NCI-H69 (cell line): ENCODE measurements around the gene CCDC24.

Source experiments
- DNase-seq: peaks from one replicate; lab custom pipeline; 2025; lab: John Stamatoyannopoulos, UW

CCDC24 gene

DNA sequence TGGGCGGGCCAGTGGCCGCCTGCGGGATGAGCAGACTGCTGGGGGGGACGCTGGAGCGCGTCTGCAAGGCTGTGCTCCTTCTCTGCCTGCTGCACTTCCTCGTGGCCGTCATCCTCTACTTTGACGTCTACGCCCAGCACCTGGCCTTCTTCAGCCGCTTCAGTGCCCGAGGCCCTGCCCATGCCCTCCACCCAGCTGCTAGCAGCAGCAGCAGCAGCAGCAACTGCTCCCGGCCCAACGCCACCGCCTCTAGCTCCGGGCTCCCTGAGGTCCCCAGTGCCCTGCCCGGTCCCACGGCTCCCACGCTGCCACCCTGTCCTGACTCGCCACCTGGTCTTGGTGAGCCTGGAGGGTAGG is 10.3 kb upstream of the CCDC24 start:
- DNase-seq, result no peak

DNA sequence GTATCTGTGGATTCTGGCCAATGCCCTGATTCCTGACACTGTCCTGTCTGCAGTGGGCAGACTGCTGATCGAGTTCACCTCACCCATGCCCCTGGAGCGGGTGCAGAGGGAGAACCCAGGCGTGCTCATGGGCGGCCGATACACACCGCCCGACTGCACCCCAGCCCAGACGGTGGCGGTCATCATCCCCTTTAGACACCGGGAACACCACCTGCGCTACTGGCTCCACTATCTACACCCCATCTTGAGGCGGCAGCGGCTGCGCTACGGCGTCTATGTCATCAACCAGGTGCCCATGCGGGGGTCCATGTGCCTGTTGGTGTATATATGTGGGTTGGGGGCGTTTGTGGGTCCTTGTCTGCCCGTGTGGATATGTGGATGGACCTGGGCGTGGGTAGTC is 9.8 kb upstream of the CCDC24 start:
- no peak for DNase-seq

DNA sequence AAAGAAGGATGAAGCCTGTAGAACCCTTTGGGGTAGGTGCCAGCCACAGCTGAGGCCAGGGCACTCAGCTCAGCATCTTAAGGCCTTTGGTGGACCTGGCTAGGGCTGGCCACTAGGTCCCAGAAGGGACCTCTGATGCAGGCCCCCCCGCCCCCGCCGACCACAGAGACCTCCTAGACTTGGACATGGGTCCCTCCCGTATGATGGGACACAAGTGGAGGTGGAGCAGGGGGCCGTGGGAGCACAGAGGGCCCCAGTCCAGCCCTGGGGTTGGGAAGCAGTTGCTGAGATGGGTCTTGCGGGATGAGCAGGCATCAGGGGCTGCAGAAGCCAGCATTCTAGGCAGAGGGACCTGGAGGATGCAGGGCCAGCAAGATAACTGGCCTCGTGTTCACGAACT is 9.2 kb upstream of the CCDC24 start:
- DNase-seq, result no peak

DNA sequence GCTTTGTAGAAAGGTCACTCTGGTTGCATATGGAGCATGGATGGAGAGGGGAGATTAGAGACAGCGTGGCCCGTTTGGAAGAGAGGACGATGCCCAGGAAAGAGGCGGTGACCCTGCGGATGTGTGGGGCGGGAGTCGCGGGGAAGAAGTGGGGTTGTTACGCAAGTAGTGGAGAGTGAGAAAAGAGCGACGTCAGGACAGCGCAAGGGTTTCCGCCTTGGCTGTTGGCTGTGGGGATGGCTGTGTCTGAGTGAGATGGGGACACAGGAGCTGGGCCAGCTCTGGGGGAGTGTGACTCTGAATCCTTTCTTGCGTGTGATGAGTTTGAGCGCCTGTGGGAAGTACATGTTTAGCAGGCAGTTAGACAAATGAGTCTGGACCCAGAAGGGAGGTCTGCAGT is 8.6 kb upstream of the CCDC24 start:
- DNase-seq, result no peak

DNA sequence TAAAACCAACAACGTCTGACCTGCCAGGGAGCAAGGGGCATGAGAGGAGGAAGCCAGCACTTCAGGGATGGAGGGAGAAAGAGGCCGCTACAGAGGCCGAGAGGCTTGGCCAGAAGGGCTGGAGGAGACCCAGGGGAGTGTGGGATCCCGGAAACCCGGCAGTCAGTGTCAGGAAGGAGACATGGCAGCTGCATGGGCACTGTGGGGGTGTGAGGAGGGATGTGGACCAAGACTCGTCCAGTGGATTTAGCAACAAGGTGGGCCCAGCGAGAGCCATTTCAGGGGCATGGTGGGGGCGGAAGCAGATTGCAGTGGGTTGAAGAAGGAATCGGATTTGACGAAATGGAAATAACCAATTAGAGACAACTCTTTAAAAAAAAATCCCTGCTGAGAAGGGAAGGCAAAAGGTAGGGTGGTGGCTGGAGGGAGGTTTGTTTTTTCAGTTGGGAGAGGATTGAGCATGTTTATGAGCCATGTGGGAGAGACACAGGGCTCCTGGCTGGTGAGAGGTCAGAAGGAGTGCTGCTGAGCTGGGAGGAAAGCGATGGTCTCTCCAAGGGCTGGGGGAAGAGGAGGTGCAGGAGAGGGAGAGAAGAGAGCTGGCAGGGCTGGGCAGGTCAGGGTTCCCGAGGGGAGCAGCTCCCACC is 8.0 kb upstream of the CCDC24 start:
- no peak for DNase-seq

DNA sequence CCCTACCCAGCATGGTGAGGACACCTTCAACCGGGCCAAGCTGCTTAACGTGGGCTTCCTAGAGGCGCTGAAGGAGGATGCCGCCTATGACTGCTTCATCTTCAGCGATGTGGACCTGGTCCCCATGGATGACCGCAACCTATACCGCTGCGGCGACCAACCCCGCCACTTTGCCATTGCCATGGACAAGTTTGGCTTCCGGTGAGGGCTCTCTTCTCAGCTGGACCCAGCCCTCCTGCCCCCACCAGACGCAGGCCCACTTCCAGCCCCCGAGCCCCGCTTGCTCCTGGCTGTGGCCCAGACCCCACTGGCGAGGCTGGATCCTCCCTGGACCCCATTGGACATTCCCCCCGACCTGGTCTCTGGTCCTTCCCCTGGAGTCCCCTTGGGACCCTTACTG is 6.5 kb upstream of the CCDC24 start:
- DNase-seq, result no peak

DNA sequence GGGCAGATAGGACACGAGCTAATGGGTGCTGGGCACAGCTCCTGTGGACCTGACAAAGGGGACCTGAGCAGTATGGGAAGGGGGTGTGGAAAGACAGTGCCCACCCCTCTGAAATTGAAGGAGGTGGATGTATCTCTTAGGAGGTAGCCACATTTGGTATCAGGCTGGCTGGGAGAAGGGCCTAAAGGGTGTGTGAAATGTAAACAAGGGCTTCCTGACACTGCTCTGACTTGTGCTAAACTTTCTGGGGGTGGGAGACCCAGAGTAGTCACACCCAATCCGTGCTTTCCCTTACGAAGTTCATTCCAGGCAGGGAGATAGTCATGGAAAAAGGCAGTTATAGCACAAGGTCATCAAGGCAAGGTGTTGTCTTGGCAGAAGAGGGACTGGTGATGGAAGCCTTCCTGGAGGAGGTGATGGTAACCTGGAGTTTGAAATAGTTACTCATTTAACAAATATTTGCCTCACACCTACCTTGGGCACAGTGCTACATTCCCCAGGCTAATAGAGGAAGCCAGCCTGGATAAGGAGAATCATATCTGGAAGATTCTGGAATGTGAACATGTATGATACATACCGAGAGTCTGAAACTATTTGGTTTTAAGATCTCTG is 5.3 kb upstream of the CCDC24 start:
- no peak for DNase-seq

DNA sequence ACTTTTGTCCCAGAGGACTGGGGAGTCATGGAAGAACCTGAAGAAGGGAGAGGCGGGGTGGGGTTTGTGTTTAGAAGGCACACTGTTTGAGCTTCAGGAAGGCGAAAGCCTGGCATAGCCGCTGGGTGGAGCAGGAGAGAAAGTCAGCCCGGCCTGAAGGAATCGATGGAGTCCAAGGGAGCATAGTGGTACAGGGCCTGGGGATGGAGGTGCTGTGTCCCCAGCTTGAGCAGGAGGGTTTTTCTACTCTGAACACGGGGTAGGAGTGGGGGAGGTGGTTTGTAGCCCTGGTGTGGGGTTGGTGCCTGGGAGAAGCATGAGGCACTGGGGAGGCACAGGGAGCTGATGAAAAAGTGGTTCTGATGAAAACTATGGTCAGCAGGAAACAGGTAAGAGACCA is 4.7 kb upstream of the CCDC24 start:
- no peak for DNase-seq

DNA sequence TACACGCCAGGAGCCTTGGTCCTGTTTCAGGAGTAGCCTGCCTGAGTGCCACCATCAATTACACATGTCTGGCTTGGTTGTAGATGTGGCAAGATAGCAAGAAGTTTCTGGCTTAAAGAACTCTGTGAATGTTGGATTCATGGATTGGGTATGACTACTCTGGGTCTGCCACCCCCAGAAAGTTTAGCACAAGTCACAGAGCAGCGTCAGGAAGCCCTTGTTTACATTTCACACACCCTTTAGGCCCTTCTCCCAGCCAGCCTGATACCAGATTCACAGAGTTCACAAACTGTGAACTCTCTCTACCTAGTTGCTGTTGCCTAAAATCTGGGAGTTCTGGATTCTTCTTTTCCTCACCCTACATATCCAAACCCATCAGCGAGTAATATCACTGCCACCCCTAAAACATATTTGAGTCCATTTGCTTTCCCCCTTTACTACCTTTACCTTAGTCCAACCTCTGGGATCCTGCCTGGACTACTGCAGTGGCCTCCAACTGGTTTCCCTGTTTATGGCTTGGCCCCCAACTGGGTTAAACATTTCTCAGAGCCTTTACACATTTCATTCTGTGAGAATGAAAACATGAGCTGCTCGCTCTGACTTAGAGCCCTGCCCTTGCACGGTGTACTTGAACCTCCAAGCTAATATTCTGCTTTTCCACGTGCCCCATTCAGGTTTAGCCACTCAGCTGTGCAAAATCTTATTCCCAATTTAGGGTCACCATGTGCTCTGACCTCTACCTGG is 4.1 kb upstream of the CCDC24 start:
- DNase-seq, result no peak

DNA sequence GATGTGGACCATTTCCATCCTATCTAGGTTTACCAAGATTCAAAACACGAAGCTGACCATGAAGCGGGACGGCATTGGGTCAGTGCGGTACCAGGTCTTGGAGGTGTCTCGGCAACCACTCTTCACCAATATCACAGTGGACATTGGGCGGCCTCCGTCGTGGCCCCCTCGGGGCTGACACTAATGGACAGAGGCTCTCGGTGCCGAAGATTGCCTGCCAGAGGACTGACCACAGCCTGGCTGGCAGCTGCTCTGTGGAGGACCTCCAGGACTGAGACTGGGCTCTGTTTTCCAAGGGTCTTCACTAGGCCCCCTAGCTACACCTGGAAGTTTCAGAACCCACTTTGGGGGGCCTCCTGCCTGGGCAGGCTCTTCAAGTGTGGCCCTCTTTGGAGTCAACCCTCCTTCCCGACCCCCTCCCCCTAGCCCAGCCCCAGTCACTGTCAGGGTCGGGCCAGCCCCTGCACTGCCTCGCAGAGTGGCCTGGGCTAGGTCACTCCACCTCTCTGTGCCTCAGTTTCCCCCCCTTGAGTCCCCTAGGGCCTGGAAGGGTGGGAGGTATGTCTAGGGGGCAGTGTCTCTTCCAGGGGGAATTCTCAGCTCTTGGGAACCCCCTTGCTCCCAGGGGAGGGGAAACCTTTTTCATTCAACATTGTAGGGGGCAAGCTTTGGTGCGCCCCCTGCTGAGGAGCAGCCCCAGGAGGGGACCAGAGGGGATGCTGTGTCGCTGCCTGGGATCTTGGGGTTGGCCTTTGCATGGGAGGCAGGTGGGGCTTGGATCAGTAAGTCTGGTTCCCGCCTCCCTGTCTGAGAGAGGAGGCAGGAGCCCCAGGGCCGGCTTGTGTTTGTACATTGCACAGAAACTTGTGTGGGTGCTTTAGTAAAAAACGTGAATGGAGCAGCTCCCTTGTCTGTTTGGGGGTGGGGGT is 864 bp upstream of the CCDC24 start:
- peak; percentile 32 for DNase-seq

DNA sequence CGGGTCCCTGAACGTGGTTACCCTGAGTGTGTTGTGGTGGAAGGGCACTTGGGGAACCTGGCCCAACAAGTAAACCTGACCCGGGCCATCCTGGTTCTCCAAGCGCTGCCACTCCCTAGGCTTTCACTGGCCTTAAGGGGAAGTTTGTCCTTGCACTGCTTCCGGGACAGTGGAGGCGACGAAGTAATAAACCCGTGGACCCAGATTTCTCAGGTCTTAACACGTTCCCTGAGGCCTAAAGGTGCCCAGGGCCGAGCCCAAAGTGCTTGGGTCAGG is 261 bp upstream of the CCDC24 start:
- DNase-seq, result no peak

DNA sequence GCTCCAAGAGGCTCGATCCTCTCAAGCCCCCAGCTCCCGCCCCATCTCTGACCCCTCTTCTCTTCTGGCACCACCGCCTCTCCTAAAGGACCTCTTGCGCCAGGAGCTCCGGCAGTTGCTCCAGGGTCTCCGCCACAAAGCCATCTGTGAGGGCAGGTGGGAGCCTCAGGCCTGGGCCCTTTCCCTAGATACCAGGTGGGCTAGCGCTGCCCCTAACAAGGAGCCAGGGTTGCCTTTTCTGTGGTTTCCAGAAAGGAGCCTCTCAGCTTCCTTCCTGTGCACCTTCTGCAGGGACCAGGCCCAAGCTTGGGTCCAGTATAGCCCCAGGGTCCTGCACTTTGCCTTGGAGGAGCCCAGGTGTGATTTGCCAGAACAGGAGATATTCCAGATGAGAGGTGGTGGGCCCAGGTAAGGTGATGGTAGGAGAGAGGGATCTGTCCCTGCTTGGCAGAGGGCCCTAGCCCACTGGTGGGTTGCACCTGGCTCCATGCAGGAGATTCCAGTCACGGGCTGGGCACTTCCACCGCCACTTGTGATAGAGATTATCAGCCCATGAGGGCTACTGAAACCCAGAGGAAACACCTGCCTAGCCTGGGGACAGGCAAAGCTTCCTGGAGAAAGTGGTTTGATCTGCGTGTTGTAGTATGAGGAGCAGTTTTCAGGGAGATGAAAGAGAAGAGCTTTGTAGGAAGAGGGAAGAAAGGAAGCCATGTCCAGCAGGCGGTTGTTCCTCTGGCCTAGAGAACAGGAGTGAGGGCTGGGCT is 1.0 kb downstream of the CCDC24 start:
- no peak for DNase-seq

DNA sequence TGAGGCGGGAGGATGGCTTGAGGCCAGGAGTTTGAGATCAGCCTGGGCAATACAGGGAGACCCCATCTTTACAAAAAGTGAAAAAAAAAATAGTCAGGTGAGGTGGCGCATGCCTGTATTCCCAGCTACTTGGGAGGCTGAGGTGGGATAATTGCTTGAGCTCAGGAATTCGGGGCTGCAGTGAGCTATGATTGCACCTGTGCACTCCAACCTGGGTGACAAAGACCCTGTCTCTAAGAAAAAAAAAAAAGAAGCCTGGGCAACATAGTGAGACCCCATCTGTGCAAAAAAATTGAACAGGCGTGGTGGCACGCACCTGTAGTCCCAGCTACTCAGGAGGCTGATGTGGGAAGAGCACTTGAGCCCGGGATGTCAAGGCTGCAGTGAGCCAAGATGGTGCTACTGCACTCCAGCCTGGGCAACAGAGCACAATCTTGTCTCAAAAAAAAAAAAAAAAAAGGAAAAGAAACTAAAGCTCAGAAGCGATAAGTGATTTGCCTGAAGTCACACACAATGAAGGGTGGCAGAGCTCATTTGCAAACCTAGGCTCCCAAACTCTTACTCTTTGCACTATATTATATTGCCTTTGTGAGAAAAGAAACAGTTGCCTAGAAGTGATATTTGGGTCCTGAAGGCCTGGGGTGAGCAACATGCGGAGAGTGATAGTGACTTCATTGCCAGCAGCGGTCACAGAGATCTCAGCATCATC is 2.0 kb downstream of the CCDC24 start:
- no peak for DNase-seq

DNA sequence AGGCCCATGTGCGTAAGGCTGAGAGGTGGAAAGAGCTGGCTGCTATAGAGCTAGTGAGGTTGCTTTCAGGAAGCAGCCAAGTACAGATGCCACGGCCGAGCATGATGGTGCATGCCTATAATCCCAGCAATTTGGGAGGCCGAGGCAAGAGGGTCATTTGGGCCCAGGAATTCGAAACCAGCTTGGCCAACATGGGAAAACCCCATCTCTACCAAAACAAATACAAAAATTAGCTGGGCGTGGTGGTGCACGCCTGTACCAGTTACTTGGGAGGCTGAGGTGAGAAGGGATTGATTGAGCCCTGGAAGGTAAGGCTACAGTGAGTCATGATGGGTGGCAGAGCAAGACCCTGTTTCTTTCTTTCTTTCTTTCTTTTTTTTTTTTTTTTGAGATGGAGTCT is 2.7 kb downstream of the CCDC24 start:
- no peak for DNase-seq

DNA sequence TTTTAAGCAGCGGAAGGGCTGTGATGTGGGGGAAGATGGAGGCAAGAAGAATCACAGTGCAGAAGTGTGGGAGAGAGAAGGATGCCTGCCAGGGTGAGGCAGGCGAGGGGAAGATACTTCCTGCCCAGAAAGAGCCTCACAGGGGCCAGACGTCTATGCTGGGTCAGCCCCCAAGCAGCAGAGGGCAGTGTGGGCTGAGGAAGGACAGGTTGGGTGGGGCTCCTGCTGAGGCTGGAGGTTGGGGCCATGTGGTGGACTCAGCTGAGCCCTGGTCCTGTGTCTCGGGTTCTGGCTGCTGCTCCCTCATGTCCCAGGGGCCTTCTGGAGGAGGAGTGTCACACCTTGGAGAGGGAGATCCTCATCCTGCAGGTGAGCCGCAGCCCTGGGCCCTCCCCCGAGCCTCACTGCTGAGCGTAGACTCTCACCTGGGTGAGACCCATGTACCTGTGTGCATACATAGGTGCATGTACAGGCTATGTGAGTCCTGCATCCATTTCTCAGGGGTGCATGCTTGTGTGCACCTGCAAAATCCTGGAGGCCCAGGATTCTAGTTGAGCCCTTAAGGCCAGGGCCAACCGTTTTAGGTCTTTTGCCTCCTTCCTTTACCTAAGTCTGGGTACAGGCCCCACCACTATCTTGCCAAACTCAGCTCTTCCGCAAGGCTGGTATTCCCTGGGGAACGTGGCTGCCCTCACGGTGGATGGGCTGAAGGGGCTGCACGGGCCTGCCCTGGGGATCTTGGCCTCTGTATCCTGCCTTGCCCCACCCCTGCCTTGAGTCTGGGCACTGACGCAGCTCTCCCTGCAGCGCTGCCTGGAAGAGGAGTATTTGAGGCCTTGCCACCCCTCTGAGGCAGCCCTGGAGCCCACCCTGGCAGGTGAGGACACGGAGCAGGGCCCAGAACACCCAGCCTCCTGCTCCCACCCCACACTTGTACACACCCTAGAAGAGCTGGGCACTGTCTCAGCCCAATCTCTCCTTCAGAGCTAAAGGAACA is 3.7 kb downstream of the CCDC24 start:
- DNase-seq, result peak; percentile 57

DNA sequence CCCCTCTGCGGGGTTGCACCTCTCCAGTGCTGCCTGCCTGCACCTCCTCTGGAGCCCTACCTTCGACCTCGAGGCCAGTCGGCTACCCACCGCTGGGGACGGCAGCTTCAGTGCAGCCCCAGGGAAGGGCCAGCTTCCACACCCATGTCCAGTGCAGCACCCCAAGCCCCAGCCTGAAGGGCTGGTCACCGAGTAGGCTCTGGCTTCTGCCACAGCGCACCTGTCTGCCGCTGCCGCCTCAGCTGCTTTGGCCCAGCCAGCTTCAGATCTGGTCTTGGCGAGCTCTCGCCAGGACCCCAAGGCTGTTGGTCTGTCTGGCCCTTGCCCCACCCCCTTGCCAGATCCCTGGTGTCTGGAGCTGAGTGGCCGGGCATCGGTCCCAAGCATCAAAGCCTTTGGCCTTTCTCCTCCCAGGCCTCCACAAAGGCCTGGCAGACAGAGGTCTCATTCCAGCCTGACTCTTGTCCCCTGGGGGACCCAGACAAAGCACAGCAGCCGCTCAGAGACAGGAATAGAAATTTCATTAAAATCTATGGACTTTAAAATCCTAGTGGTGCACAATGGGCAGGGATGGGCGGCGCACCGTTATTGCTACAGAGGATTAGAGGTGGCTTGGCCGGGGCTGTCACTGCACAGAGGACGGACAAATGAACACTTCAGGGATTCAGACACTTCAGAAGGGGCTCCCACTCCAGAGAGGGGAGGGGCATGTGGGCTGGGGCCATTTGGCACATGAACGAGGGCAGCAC is 4.8 kb downstream of the CCDC24 start:
- DNase-seq, result no peak

DNA sequence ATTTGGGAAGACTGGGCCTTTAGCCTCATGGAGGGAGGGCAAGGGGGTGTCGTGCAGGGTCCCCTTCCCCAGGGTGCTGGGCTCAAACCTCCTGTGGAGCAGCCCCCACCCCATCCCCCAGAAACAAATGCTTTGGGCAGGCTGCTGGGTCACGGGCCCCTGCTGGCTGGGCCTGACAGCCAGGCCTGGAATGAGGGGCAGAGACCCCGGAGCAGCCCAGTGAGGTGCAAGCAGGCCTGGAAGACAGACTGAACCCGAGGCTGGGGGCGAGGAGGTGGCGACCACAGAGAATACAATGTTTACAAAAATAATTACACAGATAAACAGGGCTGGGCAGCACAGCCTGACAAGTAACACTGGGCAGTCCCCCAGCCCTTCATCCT is 5.3 kb downstream of the CCDC24 start:
- peak; percentile 16 for DNase-seq

DNA sequence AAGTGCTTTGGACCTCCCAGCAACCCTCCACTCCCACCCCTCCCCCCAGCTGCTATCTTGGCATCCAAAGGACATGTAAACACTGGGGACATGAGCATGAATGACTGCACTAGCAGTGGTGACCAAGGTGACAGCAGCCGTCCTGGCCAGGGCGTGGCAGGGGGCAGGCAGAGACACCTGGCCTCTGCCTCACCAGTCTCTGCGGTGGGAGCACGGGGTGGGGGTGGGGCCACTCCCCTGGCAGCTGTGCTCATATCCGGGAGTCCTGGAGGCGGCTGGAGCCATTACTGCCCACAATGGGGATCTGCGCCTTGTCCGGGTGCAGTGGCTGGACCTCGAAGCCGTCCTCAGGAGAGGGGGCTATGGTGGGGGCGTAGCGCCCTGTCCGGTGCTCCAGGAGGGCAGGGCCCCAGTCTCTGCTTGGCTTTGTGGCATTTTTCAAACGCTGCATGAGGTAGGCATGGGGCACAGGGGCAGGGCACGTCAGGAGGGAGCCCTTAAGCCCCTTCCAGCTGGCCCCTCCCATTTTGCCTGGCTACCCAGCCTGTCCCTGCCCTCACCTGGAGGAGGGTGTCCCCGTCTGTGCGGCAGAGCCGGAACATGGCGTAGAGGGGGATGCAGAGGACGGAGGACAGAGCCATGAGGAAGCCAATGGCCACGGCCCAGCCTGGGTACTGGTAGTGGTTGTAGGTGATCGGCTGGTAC is 6.0 kb downstream of the CCDC24 start:
- peak; percentile 67 for DNase-seq

DNA sequence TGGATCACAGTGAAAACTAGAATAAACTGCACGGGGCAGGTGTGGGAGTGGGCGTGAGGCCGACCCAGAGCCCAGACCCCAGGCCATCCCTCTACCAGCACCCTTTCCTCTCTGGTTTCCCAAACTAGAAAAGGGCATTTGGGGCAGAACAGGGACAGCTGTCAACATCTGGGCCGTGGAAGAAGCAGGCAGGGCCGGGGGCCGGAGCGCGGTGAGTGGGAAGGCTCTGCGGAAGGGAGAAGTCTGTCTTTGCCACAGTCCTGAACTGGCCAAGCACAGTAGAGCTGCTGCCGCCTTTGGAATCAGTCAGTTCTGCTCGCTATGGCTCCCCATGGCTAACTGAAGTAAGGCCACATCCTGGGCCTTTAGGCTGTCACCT is 6.6 kb downstream of the CCDC24 start:
- no peak for DNase-seq
